ENCODE results near the gene GMCL2.
"Not testable (repeated sequence)": the region's sequence is repeated elsewhere in the genome, so short reads cannot be mapped to it uniquely, and the experiment has no call there.

Gene GMCL2

DNA sequence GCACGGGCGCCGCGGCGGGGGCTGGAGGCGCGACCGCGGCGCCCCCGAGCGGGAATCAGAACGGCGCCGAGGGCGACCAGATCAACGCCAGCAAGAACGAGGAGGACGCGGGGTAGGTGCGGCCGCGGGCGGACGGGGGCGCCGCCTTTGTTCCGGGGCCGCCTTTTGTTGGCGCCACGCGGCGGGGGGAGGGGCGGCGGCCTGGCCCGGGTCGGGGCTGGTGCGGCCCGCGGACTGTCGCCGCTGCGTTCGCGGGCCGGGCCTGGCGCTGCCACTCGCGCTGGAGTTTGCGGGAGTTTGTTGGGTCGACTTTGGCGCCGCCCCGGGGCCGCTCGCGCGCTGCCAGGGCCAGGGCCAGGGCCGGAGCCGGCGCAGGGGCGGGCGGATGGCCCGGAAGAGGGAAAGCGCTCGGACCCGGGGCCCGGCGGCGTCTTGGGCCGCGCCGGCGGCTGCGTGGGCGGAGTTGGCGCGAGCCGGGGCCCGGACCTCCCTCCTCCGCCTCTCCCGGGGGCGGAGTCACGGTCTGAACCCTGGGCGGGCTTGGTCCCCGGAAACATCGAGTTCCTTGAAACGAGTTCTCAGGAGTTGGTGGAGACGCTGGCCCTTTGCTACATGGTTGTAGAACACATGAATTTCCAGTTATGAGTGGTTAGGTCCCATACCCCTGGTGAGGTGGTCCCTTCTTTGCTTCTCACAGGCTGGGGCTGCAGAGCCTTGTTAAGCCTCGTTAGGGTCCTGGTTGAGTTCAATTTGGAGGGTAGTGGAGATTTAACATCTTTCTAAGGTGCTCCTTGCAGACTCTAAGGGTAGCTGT is 18.0 kb upstream of the GMCL2 start:
- DNase-seq: peak; percentile 64

DNA sequence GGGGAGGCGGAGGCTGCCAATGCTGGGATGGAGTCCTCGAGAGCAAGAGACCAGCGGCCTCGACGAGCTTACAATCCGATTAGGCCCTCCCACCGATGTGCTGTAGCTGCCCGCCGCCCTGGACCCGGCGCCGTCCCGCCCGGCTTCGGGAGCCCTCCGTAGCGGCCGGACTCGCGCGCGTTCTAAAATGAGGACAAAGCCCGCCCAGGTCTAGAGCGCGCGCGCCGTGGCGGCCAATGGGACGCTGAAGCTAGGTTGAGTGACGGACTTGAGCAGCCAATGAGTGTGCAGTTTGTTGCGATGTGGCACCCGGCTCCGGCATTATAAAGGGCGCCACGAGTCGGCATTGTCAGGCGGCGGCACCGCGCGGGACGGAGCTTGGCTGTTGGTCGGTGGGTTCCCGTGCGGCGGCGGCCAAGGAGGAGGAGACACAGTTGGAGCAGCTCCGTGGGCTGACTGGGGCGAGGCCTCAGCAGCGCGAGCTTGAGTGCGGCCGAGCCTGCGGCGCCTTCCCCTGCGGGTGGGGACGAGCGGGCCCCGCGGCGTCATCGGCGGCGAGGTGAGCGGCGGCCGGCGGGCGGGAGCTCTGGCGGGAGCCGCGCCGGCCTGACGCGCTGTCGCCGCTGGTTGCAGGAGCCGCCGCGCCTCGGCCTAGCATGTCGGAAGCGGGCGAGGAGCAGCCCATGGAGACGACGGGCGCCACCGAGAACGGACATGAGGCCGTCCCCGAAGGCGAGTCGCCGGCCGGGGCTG is 17.2 kb upstream of the GMCL2 start, which contains the start of gene HNRNPAB:
Gene HNRNPAB (plus strand): TSS at position 352 of the 753 bp plus-strand sequence. CDS start 305 bp downstream, at position 657.
- peak; percentile 93 for DNase-seq

DNA sequence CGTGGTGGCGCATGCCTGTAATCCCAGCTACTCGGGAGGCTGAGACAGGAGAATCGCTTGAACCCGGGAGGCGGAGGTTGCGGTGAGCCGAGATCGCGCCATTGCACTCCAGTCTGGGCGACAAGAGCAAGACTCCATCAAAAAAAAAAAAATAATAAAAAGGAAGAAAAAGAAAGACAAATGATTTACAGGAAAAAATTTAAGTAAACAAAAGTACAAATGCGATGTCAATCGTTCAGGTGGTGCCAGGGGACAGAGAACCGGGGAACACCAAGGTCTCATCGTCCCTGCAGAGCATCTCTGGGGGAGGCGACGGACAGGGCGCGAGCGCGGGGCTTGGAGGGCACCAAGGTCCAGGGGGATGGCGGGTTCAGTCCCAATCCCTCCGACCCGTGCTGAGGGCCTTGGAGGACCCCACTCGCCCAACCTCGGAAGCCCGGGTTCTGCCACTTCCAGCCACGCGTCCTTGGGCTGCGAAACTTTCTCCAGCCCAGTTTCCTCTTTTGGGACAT is 16.6 kb upstream of the GMCL2 start:
- DNase-seq: no peak

DNA sequence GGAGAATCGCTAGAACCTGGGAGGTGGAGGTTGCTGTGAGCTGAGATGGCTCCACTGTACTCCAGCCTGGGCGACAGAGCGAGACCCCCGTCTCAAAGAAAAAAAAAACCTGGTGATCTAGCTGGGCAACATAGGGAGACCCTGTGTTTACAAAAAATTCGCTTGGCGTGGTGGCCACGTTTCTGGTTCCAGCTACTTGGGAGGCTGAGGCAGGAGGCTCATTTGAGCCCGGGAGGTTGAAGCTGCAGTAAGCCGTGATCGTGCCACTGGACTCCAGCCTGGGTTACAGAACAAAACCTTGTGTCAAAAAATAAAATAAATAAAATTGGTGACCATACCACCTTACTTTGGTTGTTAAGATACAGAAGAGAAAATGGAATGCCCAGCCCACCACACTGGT is 15.4 kb upstream of the GMCL2 start:
- no peak for DNase-seq

DNA sequence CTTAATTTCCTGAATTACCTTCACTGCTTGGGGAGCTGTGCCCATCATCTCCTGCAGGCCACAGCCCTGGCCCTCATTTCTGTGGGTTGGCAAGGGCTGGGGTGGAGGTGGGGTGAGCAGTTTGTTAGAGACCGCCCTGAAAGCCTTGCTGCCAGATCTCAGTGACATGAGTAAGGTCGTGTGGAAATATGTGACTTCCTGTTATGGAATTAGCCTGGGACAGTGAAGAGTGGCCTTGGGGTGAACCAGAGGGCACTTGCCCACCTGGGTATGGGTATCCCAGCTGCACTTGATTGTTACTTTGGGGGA is 14.7 kb upstream of the GMCL2 start:
- DNase-seq: no peak

DNA sequence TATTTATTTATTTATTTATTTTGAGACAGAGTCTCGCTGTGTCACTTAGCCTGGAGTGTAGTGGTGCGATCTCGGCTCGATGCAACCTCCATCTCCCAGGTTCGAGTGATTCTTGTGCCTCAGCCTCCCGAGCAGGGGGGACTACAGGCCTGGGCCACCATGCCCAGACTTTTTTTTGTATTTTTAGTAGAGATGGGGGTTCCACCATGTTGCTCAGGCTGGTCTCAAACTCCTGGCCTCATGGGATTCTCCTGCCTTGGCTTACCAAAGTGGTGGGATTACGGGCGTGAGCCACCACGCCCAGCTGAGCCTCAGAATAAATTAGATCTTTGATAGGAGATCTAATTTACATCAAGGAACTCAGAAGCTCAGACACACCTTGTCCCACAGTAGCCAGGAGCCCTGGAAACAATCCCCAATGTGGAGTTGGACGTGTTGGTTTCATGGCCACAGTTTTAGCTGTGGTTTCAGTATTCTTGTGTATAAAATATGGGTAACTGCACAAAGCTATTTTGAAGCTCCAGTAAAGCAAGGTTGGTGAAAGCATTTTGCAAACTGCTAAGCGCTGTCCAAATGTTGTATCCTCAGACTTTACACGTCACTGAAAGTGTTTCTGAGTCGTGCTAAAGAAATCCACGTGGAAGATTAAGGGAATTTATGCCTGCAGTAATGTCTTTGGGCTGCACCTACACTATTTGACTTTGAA is 14.2 kb upstream of the GMCL2 start:
- no peak for DNase-seq

DNA sequence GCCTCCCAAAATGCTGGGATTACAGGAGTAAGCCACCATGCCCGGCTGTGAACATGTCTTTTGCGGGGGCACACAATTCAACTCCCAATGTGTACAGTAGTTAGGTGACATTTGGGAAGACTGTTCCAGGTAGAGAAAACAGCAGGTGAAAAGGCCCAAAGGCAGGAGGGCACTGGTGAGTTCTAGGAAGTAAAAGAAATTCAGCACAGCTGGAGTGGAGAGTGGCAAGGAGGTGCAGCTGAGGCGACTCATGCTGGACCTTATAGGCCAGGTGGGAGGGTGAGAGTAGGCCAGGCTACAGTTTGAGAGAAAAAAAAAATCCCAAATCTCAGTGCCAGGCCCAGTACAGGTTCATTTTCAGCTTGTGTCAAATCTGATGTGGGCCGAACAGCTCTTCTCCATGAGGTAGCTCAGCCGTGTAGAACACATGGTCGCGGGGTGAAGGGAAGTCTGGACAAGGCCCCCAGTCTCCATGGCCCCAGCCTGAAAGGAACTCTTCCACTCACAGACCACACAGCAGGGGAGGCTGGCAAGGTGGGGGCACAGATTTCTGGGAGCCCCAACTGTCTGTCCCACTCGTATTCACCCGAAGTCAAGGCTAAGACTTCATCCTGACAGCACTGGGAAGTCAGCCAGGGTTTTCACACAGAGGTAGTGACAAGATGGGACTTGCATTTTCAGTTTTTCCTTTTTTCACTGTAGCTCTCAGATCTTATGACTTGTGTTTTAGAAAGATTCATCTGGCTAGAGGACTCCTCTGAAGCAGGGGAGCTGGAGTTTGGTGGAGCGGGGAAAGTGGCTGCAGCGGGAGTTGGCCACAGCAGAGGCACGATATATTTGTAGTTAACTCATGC is 12.6 kb upstream of the GMCL2 start:
- no peak for DNase-seq

DNA sequence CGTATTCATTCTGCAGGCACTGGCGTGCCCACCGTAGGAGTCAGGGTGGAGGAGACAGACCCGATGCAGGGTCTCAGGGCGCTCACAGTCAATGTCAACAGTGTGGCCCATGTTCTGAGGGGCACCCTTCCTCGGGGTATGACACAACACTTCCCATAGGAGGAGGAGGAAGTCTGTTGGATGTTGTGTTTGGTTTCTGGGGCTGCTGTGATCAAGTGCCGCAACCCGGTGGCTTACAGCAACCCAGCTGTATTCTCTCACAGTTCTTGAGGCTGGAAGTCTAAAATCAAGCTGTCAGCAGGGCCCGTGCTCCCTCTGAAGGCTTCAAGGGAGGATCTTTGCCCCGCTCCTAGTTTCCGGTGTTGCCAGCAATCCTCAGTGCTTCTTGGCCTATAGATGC is 11.5 kb upstream of the GMCL2 start:
- no peak for DNase-seq

DNA sequence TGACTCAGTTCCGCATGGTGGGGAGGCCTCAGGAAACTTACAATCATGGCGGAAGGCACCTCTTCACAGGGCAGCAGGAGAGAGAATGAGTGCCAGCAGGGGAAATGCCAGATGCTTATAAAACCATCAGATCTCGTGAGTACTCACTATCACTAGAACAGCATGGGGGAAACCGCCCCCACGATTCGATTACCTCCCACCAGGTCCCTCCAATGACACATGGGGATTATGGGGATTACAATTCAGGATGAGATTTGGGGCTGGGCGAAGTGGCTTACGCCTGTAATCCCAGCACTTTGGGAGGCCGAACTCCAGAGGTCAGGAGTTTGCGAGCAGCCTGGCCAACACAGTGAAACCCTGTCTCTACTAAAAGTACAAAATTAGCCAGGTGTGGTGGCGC is 11.0 kb upstream of the GMCL2 start:
- not testable (repeated sequence) for DNase-seq

DNA sequence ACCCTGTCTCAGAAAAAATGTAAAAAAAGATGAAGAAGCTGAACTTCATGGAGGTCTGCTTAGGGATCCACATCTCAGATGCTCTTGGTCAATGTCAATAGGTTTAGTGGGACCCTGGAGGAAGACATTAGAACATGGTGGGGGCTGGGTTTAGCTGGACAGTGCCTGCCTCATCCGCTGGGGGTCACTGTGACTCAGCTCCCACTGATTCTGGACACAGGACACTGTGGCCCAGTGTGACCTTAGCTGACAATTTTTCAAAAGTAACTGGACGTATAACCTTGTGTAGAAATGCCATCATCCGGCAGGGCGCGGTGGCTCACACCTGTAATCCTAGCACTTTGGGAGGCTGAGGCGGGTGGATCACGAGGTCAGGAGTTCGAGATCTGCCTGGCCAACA is 9.8 kb upstream of the GMCL2 start:
- DNase-seq: no peak

DNA sequence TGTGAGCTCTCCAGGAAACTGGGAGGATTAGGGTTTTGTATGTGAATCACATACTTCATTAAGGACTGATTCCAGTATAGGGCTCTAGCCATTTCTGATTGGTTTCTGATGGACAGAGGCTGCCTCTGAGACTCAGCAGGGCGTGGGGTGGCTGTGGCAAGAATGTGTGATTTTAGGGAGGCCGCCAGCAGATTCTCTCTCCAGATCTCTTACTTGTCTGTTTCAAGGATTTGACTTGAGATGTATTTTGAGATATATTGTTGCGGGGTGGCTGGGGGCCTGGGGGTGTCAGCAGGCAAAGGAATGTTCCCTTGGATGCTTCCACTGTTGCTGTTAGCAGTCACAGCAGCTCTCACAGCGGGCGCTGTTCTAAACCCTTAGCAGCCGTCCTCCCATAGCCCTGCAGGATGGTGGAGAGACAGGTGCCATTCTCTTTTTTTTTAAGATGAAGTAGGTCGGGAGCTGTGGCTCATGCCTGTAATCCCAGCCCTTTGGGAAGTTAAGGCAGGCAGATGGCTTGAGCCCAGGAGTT is 9.2 kb upstream of the GMCL2 start:
- no peak for DNase-seq

DNA sequence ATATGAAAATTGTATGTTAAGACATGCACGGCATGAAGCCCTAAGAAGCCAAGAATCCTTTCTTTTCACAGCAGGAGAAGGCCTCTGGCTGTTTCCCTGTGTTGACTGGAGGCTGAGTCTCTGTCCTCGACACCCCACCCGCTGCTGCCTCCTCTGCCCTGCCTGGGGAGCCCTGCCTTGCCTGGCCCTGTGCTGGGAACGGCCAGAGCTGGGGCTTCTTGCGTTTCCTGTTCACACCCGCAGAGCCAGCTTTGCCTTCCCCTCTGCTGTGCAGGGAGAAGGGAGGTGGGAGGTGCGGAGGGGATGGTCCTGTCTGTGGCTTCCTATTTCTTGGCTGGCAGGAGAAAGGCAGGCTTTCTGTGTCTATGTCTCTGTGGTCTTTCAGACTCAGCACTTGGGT is 6.9 kb upstream of the GMCL2 start:
- DNase-seq: no peak

DNA sequence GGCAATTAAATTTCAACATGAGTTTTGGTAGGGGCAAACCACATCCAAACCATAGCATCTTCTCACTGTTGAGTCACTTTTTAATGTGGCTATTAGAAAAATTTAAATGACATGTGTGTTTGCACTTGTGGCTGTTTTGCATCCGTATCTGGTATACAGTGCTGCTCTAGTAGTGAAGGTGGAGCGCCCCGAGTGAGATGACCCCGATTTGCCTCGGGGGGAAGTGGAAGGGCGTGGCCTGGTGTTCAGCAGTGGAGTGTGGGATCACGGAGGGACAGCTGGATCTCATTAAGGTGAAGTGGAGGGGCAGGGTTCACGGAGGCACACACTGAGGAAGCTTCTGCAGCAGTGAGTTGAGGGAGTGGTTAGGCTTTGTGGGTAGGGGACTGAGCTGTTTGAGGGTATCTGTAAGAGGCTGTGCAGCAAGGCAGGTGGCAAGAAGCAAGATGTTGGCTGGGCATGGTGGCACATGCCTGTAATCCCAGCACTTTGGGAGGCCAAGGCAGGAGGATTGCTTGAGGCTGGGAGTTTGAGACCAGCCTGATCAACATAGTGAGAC is 6.2 kb upstream of the GMCL2 start:
- DNase-seq: no peak

DNA sequence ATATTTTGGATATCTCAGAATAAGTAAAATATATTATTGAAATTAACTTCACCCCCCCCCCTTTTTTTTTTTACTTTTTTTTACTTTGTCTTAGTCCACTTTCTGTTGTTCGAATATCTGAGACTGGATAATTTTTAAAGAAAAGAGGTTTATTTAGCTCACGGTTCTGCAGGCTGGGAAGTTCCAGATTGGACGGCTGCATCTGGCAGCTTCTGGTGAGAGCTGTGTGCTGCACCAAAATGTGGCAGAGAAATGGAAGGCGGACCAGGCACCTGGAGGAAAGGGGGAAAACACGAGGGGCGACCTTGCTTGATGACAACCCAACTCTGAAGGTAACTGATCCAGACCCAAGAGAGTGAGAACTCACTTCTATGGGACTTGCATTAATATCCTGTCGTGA is 5.6 kb upstream of the GMCL2 start:
- DNase-seq: no peak

DNA sequence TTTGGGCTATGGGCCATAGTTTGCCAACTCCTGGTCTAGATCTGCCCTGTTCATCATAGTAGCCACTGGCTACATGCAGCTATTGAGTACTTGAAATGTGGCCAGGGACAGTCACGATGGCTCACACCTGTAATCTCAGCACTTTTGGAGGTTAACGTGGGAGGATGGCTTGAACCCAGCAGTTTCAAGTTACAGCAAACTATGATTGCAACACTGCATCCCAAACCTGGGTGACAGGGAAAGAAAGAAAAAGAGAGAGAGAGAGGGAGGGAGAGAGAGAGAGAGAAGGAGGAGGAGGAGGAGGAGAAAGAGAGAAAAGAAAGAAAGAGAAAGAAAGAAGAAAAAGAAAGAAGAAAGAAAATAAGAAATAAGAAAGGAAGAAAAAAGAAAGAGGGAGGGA is 5.1 kb upstream of the GMCL2 start:
- DNase-seq: no peak

DNA sequence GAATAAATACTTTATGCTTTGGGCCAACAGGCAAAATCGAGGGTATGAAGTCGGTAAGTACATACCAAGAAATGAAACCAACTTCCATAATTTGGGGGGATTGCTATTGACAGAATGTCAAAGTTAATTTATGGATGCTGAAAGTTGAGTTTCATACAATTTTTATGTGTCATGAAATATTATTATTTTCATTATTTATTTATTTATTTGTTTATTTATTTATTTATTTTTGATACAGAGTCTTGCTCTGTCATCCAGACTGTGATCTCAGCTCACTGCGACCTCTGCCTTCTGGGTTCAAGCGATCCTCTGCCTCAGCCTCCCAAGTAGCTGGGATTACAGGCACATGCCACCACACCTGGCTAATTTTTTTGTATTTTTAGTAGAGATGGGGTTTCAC is 4.5 kb upstream of the GMCL2 start:
- no peak for DNase-seq

DNA sequence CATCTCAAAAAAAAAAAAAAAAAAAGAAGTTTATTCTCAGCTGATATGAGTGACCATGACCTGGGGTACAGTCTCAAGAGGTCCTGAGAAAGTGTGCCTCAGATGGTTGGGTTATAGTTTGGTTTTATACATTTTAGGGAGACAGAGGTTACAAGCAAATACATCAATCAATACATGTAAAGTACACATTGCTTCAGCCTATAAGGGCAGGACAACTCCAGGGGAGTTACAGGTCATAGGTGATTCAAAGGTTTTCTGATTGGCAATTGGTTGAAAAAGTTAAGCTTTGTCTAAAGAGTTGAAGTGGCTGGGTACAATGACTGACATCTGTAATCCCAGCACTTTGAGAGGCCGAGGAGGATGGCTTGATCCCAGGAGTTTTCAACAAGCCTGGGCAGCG is 2.3 kb upstream of the GMCL2 start:
- DNase-seq: no peak

DNA sequence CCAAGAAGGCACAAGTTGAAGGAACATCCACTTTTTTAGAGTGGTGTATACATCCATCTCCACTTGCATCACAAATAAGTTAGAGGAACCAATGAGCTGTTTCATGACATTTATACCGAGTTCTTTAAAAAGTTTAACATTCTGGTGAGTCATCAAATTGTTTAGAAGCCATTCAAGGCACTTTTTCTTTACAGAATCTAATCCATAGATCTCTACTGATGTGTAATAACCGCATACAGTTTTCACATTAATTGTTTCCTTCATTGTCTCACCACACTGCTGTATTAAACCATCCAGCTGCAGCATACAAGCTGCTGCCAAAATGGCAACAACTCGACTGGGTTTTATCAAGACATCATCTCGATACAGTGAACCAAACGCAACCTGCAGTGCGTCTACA is 744 bp downstream of the GMCL2 start:
- peak; percentile 3 for DNase-seq

DNA sequence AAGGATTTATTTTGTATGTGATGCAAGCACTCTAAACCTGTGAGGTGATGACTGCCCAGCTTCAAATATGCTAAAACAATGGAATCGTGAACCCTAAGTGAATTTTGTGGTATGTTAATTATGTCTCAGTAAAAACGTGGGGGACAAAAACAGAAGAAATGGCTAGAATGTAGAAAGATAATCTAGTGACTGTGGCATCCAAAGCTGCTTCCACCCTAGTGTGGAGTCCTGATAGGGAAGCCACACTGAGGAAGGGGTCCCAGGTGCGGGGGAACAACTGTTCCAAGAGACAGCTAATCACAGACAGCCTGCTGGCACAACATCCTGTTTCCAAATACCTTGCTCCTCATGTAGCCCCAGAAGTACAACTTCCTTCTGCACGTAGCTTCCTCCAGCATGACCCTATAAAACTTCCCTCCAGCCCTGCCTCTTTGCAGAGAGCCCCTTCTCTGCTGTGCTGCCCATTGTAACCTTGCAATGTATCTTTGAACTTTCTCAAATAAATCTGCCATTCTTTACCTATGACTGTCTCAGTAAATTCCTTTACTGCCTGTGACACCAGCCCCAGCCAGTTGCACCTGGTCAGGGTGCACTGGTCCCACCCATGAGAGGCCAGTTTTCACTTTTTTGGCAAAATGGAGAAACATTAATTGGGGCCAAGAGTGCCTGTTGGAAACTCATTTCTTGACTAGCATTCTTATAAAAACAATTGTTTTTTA is 4.9 kb downstream of the GMCL2 start:
- DNase-seq: no peak

DNA sequence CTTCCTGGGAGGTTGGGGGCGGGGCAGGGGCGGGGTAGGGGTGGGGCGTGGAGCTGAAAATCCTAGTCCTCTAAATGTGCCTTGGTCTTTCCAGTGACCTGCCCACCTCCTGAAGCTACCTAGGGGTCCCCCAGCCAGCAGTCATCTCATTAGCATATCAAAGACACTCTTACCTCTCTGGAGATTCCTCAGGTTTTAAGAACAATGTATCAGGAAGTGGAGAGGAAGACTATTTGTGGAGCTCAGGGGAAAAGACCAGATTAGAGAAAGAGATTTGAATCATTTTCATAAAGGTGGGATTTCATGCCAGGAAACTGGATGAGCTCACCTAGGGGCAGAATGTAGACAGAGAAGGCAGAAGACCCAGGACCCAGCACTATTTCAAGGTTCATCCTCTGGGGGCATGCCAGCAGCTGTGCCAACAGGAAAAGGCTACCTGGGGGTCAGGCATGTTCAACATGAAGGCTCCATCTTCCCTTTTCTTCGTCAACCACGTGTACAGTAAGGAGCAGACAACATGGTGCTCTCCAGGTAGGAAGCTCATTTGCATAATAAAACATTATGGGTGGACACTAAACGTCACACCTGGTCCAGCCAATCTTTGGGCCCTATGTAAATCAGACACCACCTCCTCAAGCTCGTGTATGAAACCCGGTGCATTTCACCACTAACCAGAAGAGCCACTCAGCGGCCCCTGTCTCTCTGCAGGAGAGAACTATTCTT is 6.9 kb downstream of the GMCL2 start:
- no peak for DNase-seq

DNA sequence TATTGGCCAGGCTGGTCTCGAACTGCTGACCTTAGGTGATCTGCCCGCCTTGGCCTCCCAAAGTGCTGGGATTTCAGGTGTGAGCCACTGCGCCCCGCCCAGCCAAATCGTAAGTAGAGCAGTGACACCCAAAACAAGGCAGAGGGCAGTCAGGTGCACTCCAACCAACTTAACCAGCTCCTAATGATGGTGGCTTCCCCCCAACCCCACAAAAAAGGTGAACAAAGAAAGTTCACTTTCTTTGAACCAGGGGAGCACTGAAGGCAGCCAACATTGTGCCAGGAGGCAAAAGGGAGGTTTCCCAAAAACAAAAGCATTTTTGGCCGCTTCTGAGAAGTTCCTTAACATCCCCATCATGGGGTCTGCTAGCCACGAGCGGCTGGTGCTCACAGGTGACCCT is 9.6 kb downstream of the GMCL2 start:
- DNase-seq: no peak

Data from amniotic stem cell (primary cell).